GM23338 (cell line): ENCODE data around the gene GNB1.

Experiments used
- CREB1 ChIP-seq: fragments of 250-450 bp; sonication (Bioruptor Pico); IDR thresholded peaks from 2 replicates; pipeline ENCODE4 v1.5.0; 2020; ENCODE audit warnings: low read depth, mild to moderate bottlenecking, moderate library complexity
- CTCF ChIP-seq, 2 experiments: fragments of 200-600 bp in 1 of 2; sonication (generic) in 1 of 2; conservative IDR thresholded peaks; 2 replicates each; pipeline versions ENCODE4 v1.5.1 to v1.6.1; 2016 to 2017; ENCODE audit warnings: antibody characterized with exemption in 2 of 2, low read depth in 2 of 2, mild to moderate bottlenecking in 2 of 2, moderate library complexity in 1 of 2
- ETS1 ChIP-seq: IDR thresholded peaks from 2 replicates; pipeline ENCODE4 v1.6.1; 2016; ENCODE audit warnings: antibody characterized with exemption
- EZH2 ChIP-seq: fragments of 200-600 bp; sonication (generic); IDR thresholded peaks from one replicate; pipeline ENCODE4 v1.8.0; 2017; ENCODE audit warnings: antibody characterized with exemption, mild to moderate bottlenecking, low read depth; ENCODE audit not compliant: unreplicated experiment
- EZH2phosphoT487 ChIP-seq: fragments of 200-600 bp; sonication (generic); IDR thresholded peaks from one replicate; pipeline ENCODE4 v1.8.1; 2018; ENCODE audit warnings: antibody characterized with exemption; ENCODE audit not compliant: unreplicated experiment
- JUNB ChIP-seq: IDR thresholded peaks from one replicate; pipeline ENCODE4 v1.6.1; 2016; ENCODE audit warnings: antibody characterized with exemption; ENCODE audit not compliant: unreplicated experiment
- NANOG ChIP-seq: IDR thresholded peaks from 2 replicates; pipeline ENCODE4 v1.6.1; 2016; ENCODE audit warnings: antibody characterized with exemption, borderline replicate concordance
- POLR2AphosphoS5 ChIP-seq: IDR thresholded peaks from 2 replicates; pipeline ENCODE4 v1.6.1; 2016; ENCODE audit warnings: antibody characterized with exemption, low read depth
- REST ChIP-seq: IDR thresholded peaks from one replicate; pipeline ENCODE4 v1.6.1; 2018; ENCODE audit warnings: antibody characterized with exemption; ENCODE audit not compliant: unreplicated experiment
- STAT1 ChIP-seq: IDR thresholded peaks from one replicate; pipeline ENCODE4 v1.6.1; 2016; ENCODE audit warnings: antibody characterized with exemption; ENCODE audit not compliant: unreplicated experiment

GRCh38 chr1:1910651-1911331, 19.9 kb upstream of the GNB1 start:
- TF ChIP-seq CTCF (conservative IDR thresholded peaks at IDR 0.05; ENCODE audit: low read depth in 2 of 2) (no peak), POLR2AphosphoS5 (no peak), CREB1 (CRISPR knock-in tag) (no peak), EZH2phosphoT487 (no peak), NANOG (no peak), REST (no peak), EZH2 (no peak), JUNB (no peak), STAT1 (no peak), ETS1 (no peak)
